Thoracic aorta (tissue), 2 donors: ENCODE measurements around the gene CNR1. TPM values are rescaled to one million over a fixed set of nuclear protein-coding genes. Genes with fewer than 3 reads are reported as not detected.

Experiments used
- ATAC-seq: fragments of 150-250 bp; one replicate; pipeline ENCODE4 v1.8.0; 2017; ENCODE audit warnings: low read depth; ENCODE audit not compliant: insufficient number of reproducible peaks, low FRiP score
- DNase-seq: peaks from one replicate; pipeline ENCODE4 v3.0.0-alpha.2; 2020; ENCODE audit warnings: low spot score
- H3K27ac ChIP-seq, 2 donors: fragments of 200-600 bp; sonication (generic); 1 replicate in 1 of 2; 2 replicates in 1 of 2; pipeline ENCODE4 v1.5.1; 2016; ENCODE audit warnings: mild to moderate bottlenecking in 2 of 2, moderate library complexity in 2 of 2
- H3K27me3 ChIP-seq: fragments of 200-600 bp; sonication (generic); replicated peaks from 2 replicates; pipeline ENCODE4 v1.6.0; 2016; ENCODE audit warnings: mild to moderate bottlenecking; ENCODE audit not compliant: insufficient read depth
- H3K36me3 ChIP-seq: fragments of 200-600 bp; sonication (generic); one replicate; pipeline ENCODE4 v1.5.1; 2016
- H3K4me1 ChIP-seq, 2 donors: fragments of 200-600 bp; sonication (generic); 1 replicate in 1 of 2; 2 replicates in 1 of 2; pipeline versions ENCODE4 v1.5.1 to v1.6.0; 2016; ENCODE audit warnings: low read depth in 2 of 2, mild to moderate bottlenecking in 1 of 2; ENCODE audit not compliant: control insufficient read depth in 1 of 2
- H3K4me3 ChIP-seq: fragments of 200-600 bp; sonication (generic); 2 replicates; pipeline ENCODE4 v1.5.1; 2016; ENCODE audit warnings: mild to moderate bottlenecking
- H3K9me3 ChIP-seq: fragments of 200-600 bp; sonication (generic); 2 replicates; pipeline ENCODE4 v1.5.1; 2016
- CTCF ChIP-seq: fragments of 200-600 bp; sonication (generic); IDR thresholded peaks from one replicate; pipeline ENCODE4 v1.5.1; 2019; ENCODE audit warnings: antibody characterized with exemption
- total RNA-seq, 2 donors: library from RNA; depleted of rRNA; stranded (reverse); fragments of >200 nt; gene quantifications; one replicate each; pipeline versions ENCODE4 v1.1.0 to v1.2.3, GENCODE V29; 2016

The CNR1 gene
- total RNA-seq, 2 donors from 2014 or later = 22.9 to 25.5 TPM

GRCh38 chr6:88105741-88106340 is 60.3 kb downstream of the CNR1 start:
- no peak for ATAC-seq
- H3K36me3 ChIP-seq = no peaks in the 10 kb centered on the region
- H3K4me3 ChIP-seq = no peak overlapping the region
- no peak for TF ChIP-seq CTCF
- no peaks in the 10 kb centered on the region for H3K4me1 ChIP-seq
- no peak overlapping the region for H3K27ac ChIP-seq
- H3K27me3 ChIP-seq = no peaks in the 10 kb centered on the region
- no peaks in the 10 kb centered on the region for H3K9me3 ChIP-seq
- DNase-seq = no peak

Other genes starting within 250 kb of the CNR1 start
- gene SPACA1, start 118.5 kb downstream of the CNR1 start, total RNA-seq = not detected